BLaER1 (cell line): ENCODE results near the gene ZIC2.

Experiments
- H3K27ac ChIP-seq: shearing (Covaris generic); formaldehyde crosslinking; 2 replicates; pipeline ENCODE4 v1.8.1; 2022
- H3K27me3 ChIP-seq: shearing (Covaris generic); formaldehyde crosslinking; 2 replicates; pipeline ENCODE4 v1.8.1; 2022
- H3K36me3 ChIP-seq: shearing (Covaris generic); formaldehyde crosslinking; 2 replicates; pipeline ENCODE4 v1.8.1; 2022
- H3K4me1 ChIP-seq: shearing (Covaris generic); formaldehyde crosslinking; 2 replicates; pipeline ENCODE4 v1.8.1; 2022
- H3K4me2 ChIP-seq: shearing (Covaris generic); formaldehyde crosslinking; 2 replicates; pipeline ENCODE4 v1.8.1; 2022
- H3K4me3 ChIP-seq: shearing (Covaris generic); formaldehyde crosslinking; 2 replicates; pipeline ENCODE4 v1.8.1; 2022
- H3K9ac ChIP-seq: shearing (Covaris generic); formaldehyde crosslinking; 2 replicates; pipeline ENCODE4 v1.8.1; 2022
- H3K9me3 ChIP-seq: shearing (Covaris generic); formaldehyde crosslinking; 2 replicates; pipeline ENCODE4 v1.8.1; 2022
- H4K20me1 ChIP-seq: shearing (Covaris generic); formaldehyde crosslinking; 2 replicates; pipeline ENCODE4 v1.8.1; 2022
- Cebpa-rat ChIP-seq: shearing (Covaris generic); IDR thresholded peaks from 2 replicates; pipeline ENCODE4 v1.8.1; 2022

The ZIC2 gene

GRCh38 chr13:99967869-99968520 is 13.6 kb upstream of the ZIC2 start:
- Histone ChIP-seq H3K4me3 (0 out of 2 replicates have a peak overlapping the region, but pooled peaks have one; percentile 23), H3K4me1 (no peaks in the 10 kb centered on the region), H4K20me1 (peaks cover 53% of the 10 kb centered on the region), H3K4me2 (no peak overlapping the region), H3K27ac (no peak overlapping the region), H3K27me3 (peaks cover 99% of the 10 kb centered on the region), H3K9ac (no peak overlapping the region), H3K36me3 (no peaks in the 10 kb centered on the region), H3K9me3 (peaks cover 50% of the 10 kb centered on the region)
- TF ChIP-seq Cebpa-rat = no peak

GRCh38 chr13:99968521-99969452 is 12.8 kb upstream of the ZIC2 start:
- Histone ChIP-seq H3K4me3 (peak overlapping the region; percentile 23; the same call in 1 of the 2 replicates), H3K27me3 (peaks cover 100% of the 10 kb centered on the region), H3K4me1 (no peaks in the 10 kb centered on the region), H3K9me3 (peaks cover 50% of the 10 kb centered on the region), H3K36me3 (no peaks in the 10 kb centered on the region), H3K27ac (no peak overlapping the region), H4K20me1 (peaks cover 60% of the 10 kb centered on the region), H3K4me2 (no peak overlapping the region), H3K9ac (no peak overlapping the region)
- no peak for TF ChIP-seq Cebpa-rat

- Histone ChIP-seq H3K4me3 (no peak overlapping the region), H3K27ac (no peak overlapping the region), H3K9me3 (peaks cover 50% of the 10 kb centered on the region), H4K20me1 (peaks cover 67% of the 10 kb centered on the region), H3K4me1 (no peaks in the 10 kb centered on the region), H3K9ac (no peak overlapping the region), H3K27me3 (peaks cover 100% of the 10 kb centered on the region), H3K4me2 (no peak overlapping the region), H3K36me3 (no peaks in the 10 kb centered on the region)
- no peak for TF ChIP-seq Cebpa-rat
These were observed 12.1 kb upstream of the ZIC2 start for GRCh38 chr13:99969453-99969918.

- peaks cover 56% of the 10 kb centered on the region for H3K9me3 ChIP-seq
- H3K4me3 ChIP-seq = 0 out of 2 replicates have a peak overlapping the region, but pooled peaks have one; percentile 11
- no peaks in the 10 kb centered on the region for H3K36me3 ChIP-seq
- H3K4me1 ChIP-seq = no peaks in the 10 kb centered on the region
- H3K9ac ChIP-seq = no peak overlapping the region
- H3K27me3 ChIP-seq = peaks cover 100% of the 10 kb centered on the region
- peaks cover 73% of the 10 kb centered on the region for H4K20me1 ChIP-seq
- TF ChIP-seq Cebpa-rat = no peak
- H3K27ac ChIP-seq = no peak overlapping the region
- no peak overlapping the region for H3K4me2 ChIP-seq
These were observed 11.5 kb upstream of the ZIC2 start for GRCh38 chr13:99969919-99970650.

GRCh38 chr13:99970651-99971575 is 10.7 kb upstream of the ZIC2 start:
- Histone ChIP-seq H3K36me3 (no peaks in the 10 kb centered on the region), H4K20me1 (peaks cover 75% of the 10 kb centered on the region), H3K4me2 (no peak overlapping the region), H3K27ac (no peak overlapping the region), H3K9me3 (peaks cover 64% of the 10 kb centered on the region), H3K4me1 (no peaks in the 10 kb centered on the region), H3K9ac (no peak overlapping the region), H3K27me3 (peaks cover 100% of the 10 kb centered on the region), H3K4me3 (peak overlapping the region; percentile 11; the same call in 1 of the 2 replicates)
- no peak for TF ChIP-seq Cebpa-rat

- no peak for TF ChIP-seq Cebpa-rat
- H3K27me3 ChIP-seq = peaks cover 100% of the 10 kb centered on the region
- no peaks in the 10 kb centered on the region for H3K4me1 ChIP-seq
These were observed 9.9 kb upstream of the ZIC2 start, which contains the start of gene ZIC5 for GRCh38 chr13:99971576-99972189. Gene ZIC5 (minus strand): TSS chr13:99971767. CDS start chr13:99971603, 164 bp downstream.

GRCh38 chr13:99972190-99972731 is 9.3 kb upstream of the ZIC2 start:
- no peaks in the 10 kb centered on the region for H3K4me1 ChIP-seq
- H3K9me3 ChIP-seq = peaks cover 70% of the 10 kb centered on the region
- no peak overlapping the region for H3K27ac ChIP-seq
- H3K27me3 ChIP-seq = peaks cover 100% of the 10 kb centered on the region
- peaks cover 76% of the 10 kb centered on the region for H4K20me1 ChIP-seq
- no peak overlapping the region for H3K9ac ChIP-seq
- peak overlapping the region; percentile 23; the same call in 1 of the 2 replicates for H3K4me3 ChIP-seq
- no peak for TF ChIP-seq Cebpa-rat
- H3K36me3 ChIP-seq = no peaks in the 10 kb centered on the region
- no peak overlapping the region for H3K4me2 ChIP-seq

More at GRCh38 chr13:99971576-99972189, 9.9 kb upstream of the ZIC2 start, which contains the start of gene ZIC5:
- Histone ChIP-seq H3K4me2 (no peak within 1 kb of the TSS), H3K4me3 (peak within 1 kb of the TSS; percentile 23; the same call in 1 of the 2 replicates), H3K9ac (no peak within 1 kb of the TSS), H3K36me3 (no peaks in the 10 kb centered on the region), H4K20me1 (peaks cover 75% of the 10 kb centered on the region), H3K27ac (no peak within 1 kb of the TSS), H3K9me3 (peaks cover 70% of the 10 kb centered on the region)
